Fibroblast of peridontal ligament (primary cell): ENCODE data around the gene AHCTF1.

Experiments used
- DNase-seq: peaks from one replicate; pipeline ENCODE4 v3.0.0-alpha.2; 2010; ENCODE audit errors: extremely low read depth

Gene AHCTF1, protein sequence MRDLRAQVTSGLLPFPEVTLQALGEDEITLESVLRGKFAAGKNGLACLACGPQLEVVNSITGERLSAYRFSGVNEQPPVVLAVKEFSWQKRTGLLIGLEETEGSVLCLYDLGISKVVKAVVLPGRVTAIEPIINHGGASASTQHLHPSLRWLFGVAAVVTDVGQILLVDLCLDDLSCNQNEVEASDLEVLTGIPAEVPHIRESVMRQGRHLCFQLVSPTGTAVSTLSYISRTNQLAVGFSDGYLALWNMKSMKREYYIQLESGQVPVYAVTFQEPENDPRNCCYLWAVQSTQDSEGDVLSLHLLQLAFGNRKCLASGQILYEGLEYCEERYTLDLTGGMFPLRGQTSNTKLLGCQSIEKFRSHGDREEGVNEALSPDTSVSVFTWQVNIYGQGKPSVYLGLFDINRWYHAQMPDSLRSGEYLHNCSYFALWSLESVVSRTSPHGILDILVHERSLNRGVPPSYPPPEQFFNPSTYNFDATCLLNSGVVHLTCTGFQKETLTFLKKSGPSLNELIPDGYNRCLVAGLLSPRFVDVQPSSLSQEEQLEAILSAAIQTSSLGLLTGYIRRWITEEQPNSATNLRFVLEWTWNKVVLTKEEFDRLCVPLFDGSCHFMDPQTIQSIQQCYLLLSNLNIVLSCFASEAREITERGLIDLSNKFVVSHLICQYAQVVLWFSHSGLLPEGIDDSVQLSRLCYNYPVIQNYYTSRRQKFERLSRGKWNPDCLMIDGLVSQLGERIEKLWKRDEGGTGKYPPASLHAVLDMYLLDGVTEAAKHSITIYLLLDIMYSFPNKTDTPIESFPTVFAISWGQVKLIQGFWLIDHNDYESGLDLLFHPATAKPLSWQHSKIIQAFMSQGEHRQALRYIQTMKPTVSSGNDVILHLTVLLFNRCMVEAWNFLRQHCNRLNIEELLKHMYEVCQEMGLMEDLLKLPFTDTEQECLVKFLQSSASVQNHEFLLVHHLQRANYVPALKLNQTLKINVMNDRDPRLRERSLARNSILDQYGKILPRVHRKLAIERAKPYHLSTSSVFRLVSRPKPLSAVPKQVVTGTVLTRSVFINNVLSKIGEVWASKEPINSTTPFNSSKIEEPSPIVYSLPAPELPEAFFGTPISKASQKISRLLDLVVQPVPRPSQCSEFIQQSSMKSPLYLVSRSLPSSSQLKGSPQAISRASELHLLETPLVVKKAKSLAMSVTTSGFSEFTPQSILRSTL (N-terminal part only)

DNA sequence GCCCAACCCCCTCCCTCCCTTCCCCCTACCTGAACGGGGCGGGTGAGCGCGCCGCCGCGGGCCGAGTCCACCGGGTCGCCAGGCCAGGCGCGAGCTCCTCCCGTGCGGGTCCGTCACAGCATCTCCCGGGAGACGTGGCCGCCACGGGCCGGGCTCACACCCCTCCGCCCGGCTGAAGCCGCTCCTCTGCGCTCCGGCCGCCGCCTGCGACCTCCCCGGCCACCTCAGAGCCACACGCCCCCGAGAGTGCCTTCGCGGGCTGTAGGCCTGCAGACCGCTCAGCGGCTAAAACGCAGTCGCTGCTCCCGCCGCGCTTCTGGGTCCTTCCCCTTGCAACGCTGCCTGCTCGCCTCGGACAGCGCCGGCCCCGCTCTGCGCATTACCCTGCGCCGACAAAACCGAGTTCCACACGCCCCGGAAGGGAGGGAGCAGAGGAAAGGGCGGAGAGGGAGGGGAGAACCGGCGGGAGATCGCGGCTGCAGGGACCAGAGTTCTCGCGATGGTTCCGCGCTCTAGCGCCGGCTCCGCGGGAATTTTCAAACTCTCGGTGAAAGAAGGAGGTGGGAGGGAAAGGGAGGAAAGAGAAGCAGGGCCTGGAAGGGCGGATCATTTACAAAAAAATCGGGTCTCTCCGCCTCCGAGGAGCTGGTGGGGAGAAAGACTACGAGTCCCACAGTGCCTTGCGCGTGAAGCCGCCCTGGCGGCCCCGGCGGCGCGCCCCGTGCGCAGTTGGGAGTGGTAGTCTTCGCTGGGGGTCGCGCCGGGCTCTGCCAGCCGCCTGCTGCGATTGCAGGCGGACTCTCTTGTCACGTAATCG, at the start of gene AHCTF1:
Gene AHCTF1 (minus strand): TSS at position 400 of the 817 bp plus-strand sequence. CDS start 13,578 bp downstream, outside the sequence.
- DNase-seq, result peak; percentile 99

GRCh38 chr1:246978785-246979184, 47.0 kb upstream of the AHCTF1 start:
- DNase-seq, result no peak

GRCh38 chr1:246978281-246978680, 46.5 kb upstream of the AHCTF1 start:
- no peak for DNase-seq

- DNase-seq, result no peak
These were observed 40.2 kb upstream of the AHCTF1 start for GRCh38 chr1:246971969-246972368.

DNA sequence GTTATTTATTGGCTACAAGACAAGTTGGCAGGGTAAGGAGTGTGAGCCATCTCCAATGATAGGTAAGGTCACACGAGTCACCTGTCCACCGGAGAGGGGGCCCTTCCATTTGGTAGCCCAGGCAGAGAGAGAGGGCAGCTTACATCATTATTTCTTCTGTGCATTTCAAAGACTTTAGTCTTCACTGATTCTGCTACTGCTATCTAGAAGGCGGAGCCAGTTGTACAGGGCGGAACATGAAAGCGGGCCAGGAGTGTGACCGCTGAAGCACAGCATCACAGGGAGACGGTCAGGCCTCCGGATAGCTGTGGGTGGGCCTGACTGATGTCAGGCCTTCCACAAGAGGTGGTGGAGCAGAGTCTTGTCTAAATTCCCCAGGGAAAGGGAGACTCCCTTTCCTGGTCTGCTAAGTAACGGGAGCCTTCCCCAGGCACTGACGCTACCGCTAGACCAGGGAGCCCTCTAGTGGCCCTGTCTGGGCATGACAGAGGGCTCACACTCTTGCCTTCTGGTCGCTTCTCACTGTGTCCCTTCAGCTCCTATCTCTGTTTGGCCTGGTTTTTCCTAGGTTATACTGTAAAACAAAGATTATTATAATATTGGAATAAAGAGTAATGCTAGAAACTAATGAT, 39.5 kb upstream of the AHCTF1 start:
- peak; percentile 50 for DNase-seq

DNA sequence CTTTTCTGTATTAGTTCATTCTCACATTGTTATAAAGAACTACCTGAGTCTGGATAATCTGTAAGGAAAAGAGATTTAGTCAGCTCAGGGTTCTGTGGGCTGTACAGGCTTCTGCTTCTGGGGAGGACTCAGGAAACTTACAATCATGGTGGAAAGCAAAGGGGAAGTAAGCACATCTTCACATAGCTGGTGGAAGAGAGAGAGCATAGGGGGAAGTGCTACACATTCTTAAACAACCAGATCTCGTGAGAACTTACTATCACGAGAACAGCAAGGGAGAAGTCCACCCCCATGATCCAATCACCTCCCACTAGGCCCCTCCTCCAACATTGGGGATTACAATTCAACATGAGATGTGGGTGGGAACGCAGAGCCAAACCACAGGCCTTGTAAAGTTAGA, 37.9 kb upstream of the AHCTF1 start:
- DNase-seq, result no peak

DNA sequence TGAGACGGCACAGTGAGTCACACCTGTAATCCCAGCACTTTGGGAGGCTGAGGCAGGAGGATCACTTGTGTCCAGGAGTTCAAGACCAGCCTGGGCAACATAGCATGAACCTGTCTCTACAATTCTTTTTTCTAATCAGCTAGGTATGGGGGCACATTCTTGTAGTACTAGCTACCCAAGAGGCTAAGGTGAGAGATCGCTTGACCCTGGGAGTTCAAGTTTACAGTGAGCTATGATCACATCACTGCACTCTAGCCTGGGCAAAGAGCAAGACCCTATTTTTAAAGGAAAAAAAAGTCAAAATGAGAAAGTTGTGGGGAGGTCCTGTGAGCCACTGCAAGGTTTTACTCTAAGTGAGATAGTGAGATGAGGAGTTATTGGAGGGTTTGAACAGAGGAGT, 34.8 kb upstream of the AHCTF1 start:
- DNase-seq, result no peak

- DNase-seq, result peak; percentile 3
These were observed 28.4 kb upstream of the AHCTF1 start for GRCh38 chr1:246959944-246960693.

- no peak for DNase-seq
These were observed 22.4 kb upstream of the AHCTF1 start for GRCh38 chr1:246954126-246954525.

DNA sequence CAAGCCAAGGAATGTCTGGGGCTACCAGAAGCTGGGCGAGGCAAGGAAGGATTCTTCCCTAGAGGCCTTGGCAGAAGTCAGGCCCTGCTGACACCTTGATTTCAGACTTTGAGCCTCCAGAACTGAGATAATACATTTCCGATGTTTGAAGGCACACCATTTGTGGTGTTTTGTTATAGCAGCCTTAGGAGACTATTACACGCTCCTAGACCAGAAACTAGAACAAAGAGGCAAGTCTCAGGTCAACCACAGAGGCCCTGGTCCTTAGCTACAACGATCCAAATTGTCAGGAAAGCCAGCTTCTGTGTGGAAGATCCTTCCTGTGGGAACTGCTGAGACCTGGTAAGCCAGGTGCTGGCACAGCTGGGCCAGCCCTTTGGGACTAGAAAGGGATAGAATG, 19.7 kb upstream of the AHCTF1 start:
- DNase-seq, result no peak

- DNase-seq, result no peak
These were observed 18.2 kb upstream of the AHCTF1 start for GRCh38 chr1:246949956-246950355.

GRCh38 chr1:246947255-246947654, 15.5 kb upstream of the AHCTF1 start:
- DNase-seq, result peak; percentile 59

DNA sequence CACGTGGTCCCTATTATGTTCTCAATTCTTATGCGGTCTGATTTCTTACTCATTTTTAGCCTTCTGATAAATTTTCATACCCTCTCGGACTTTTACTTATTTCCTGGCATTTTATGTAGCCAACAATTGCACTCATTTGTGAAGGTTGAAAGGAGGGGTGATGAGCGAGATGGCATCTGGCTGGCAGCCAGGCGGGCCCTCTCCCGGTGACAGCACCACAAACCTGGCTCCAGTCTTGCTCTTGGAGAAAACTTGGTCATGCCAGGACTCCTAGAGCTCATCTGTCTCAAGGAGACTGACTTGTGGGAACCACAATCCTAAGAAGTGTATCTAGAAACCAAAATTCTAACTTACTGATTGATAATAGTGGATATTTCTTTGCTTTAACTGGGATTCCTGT, 14.6 kb upstream of the AHCTF1 start:
- DNase-seq, result no peak

- no peak for DNase-seq
These were observed 3.0 kb upstream of the AHCTF1 start for GRCh38 chr1:246934765-246935164.

GRCh38 chr1:246933893-246934292, 2.1 kb upstream of the AHCTF1 start:
- no peak for DNase-seq

GRCh38 chr1:246932366-246932700, 585 bp upstream of the AHCTF1 start:
- peak; percentile 5 for DNase-seq

GRCh38 chr1:246930830-246931548, 759 bp downstream of the AHCTF1 start:
- DNase-seq, result peak; percentile 57

- no peak for DNase-seq
These were observed 5.6 kb downstream of the AHCTF1 start for GRCh38 chr1:246925997-246926626.

DNA sequence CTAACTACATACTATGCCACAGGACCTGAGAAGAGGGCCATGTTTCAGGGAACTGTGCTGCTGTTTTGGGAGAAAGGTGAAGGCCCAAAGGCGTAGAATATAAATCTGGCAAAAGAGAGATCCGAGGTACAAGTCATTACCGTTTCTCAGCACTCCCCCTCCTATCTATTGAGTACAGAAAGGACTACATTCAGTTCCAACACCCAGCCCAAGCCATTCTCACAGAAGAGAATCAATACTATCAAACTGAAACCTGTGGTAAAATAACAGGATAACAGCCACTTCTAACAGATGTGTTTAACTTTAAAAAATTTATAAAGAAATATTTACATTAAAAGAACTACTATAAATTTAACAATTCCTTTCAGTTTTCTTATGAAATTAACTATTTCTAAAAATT, 7.8 kb downstream of the AHCTF1 start:
- DNase-seq, result no peak
